ENCODE measurements around the gene CMSS1. TPM values are rescaled to one million over a fixed set of nuclear protein-coding genes. Genes with fewer than 3 reads are reported as not detected.

CMSS1 gene
- total RNA-seq, 1 experiment from 2014 or later = 64.1 TPM

GRCh38 chr3:100046986-100047385, 229.3 kb downstream of the CMSS1 start:
- BruUV-seq (replicated peaks) = no TSS peak
- H3K9me3 ChIP-seq (ENCODE audit: control insufficient read depth in 1 of 2, insufficient read depth in 1 of 2, low read depth in 1 of 2, low read length in 2 of 2) = no peaks in the 10 kb centered on the region
- ATAC-seq = no peak
- H3K27me3 ChIP-seq (ENCODE audit: insufficient read depth, low read length) = no peaks in the 10 kb centered on the region
- no peak overlapping the region for H3K4me3 ChIP-seq (replicated peaks in 1 of 2; ENCODE audit: low read depth in 1 of 2, low read length in 2 of 2)
- H3K36me3 ChIP-seq (ENCODE audit: control insufficient read depth in 1 of 2, insufficient read depth in 2 of 2, low read length in 2 of 2) = no peaks in the 10 kb centered on the region
- ChIA-PET RAD21 (ENCODE audit: low non-redundant PET in 1 of 2, low total read pairs in 2 of 2, uncharacterized antibody in 2 of 2, unreplicated experiment in 2 of 2) (no interaction called here), POLR2A (no interaction called here), CTCF (interaction anchor here (1.3 to 1.4 kb wide), 2 partner anchors 22 to 204 kb away, joined by 4 to 5 read pairs; no protein-coding TSS in a partner anchor)
- peaks cover 10 to 21% of the 10 kb centered on the region in 2 experiments for H3K4me1 ChIP-seq (ENCODE audit: control insufficient read depth in 1 of 2, insufficient read depth in 2 of 2, low read length in 2 of 2)
- TF ChIP-seq CEBPB (IDR thresholded peaks at IDR 0.05; ENCODE audit: low read depth) (no peak), EGR1 (IDR thresholded peaks at IDR 0.05; ENCODE audit: low read depth) (no peak), FOSL1 (IDR thresholded peaks at IDR 0.05; ENCODE audit: low read depth) (no peak), EZH2 (IDR thresholded peaks at IDR 0.05) (no peak), ZFX (IDR thresholded peaks at IDR 0.05) (no peak), TCF7L2 (IDR thresholded peaks at IDR 0.05; ENCODE audit: borderline replicate concordance, extremely low read depth, insufficient read depth, insufficient read length) (no peak), JUND (IDR thresholded peaks at IDR 0.05) (no peak), POLR2AphosphoS5 (IDR thresholded peaks at IDR 0.05; ENCODE audit: low read depth, low read length) (no peak), POLR2A (IDR thresholded peaks at IDR 0.05; ENCODE audit: borderline replicate concordance, extremely low read depth, insufficient read depth, insufficient read length) (no peak), RAD21 (IDR thresholded peaks at IDR 0.05; ENCODE audit: low read depth) (no peak), SP1 (IDR thresholded peaks at IDR 0.05; ENCODE audit: low read depth) (no peak)
- TF ChIP-seq, protein P1, sequence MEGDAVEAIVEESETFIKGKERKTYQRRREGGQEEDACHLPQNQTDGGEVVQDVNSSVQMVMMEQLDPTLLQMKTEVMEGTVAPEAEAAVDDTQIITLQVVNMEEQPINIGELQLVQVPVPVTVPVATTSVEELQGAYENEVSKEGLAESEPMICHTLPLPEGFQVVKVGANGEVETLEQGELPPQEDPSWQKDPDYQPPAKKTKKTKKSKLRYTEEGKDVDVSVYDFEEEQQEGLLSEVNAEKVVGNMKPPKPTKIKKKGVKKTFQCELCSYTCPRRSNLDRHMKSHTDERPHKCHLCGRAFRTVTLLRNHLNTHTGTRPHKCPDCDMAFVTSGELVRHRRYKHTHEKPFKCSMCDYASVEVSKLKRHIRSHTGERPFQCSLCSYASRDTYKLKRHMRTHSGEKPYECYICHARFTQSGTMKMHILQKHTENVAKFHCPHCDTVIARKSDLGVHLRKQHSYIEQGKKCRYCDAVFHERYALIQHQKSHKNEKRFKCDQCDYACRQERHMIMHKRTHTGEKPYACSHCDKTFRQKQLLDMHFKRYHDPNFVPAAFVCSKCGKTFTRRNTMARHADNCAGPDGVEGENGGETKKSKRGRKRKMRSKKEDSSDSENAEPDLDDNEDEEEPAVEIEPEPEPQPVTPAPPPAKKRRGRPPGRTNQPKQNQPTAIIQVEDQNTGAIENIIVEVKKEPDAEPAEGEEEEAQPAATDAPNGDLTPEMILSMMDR (IDR thresholded peaks at IDR 0.05 in 2 of 3, conservative IDR thresholded peaks at IDR 0.05 in 1 of 3; ENCODE audit: borderline replicate concordance in 1 of 3, insufficient read depth in 1 of 3, low read depth in 2 of 3, low read length in 2 of 3) = no peak
- no peak for DNase-seq (ENCODE audit: low read depth, low spot score)
- H3K9me2 ChIP-seq (ENCODE audit: insufficient read depth) = no peaks in the 10 kb centered on the region
- peak overlapping the region; percentile 4; the same call in 1 of the 2 replicates for H3K4me2 ChIP-seq (ENCODE audit: low read length)
- intact Hi-C loops (cut with micrococcal nuclease) = no loop called here
- H3K27ac ChIP-seq (ENCODE audit: low read depth, low read length) = no peak overlapping the region
- H3K9ac ChIP-seq (ENCODE audit: low read length) = no peak overlapping the region
- H3K79me2 ChIP-seq (ENCODE audit: insufficient read depth, low read length) = no peaks in the 10 kb centered on the region
- no peaks in the 10 kb centered on the region for H4K20me1 ChIP-seq (ENCODE audit: insufficient read depth)
- no peak overlapping the region for H2AFZ ChIP-seq (ENCODE audit: low read depth, low read length, poor library complexity, severe bottlenecking)
